HL-60 (cell line): ENCODE data around the gene DUSP2.

ENCODE experiments used
- DNase-seq, 2 experiments: peaks; one replicate each; pipeline ENCODE4 v3.0.0-alpha.2; 2010 to 2020; ENCODE audit warnings: low read depth in 1 of 2, low spot score in 1 of 2
- H3K27ac ChIP-seq: fragments of 250-450 bp; sonication (Bioruptor Pico); replicated peaks from 2 replicates; pipeline ENCODE4 v1.5.1; 2020; ENCODE audit warnings: mild to moderate bottlenecking, moderate library complexity
- H3K27me3 ChIP-seq: fragments of 250-450 bp; sonication (Bioruptor Pico); 2 replicates; pipeline ENCODE4 v1.5.1; 2021; ENCODE audit warnings: mild to moderate bottlenecking, moderate library complexity; ENCODE audit not compliant: insufficient read depth, poor library complexity, severe bottlenecking
- H3K4me3 ChIP-seq: replicated peaks from 2 replicates; pipeline ENCODE4 v1.5.1; 2011; ENCODE audit warnings: mild to moderate bottlenecking, control low read depth, low read length; ENCODE audit not compliant: insufficient read depth
- CTCF ChIP-seq: IDR thresholded peaks from one replicate; pipeline ENCODE4 v1.5.1; 2011; ENCODE audit warnings: low read length, control low read depth, inconsistent platforms; ENCODE audit not compliant: insufficient read depth
- GABPA ChIP-seq: IDR thresholded peaks from 2 replicates; pipeline ENCODE4 v1.6.1; 2012; ENCODE audit warnings: low read depth
- POLR2AphosphoS5 ChIP-seq: IDR thresholded peaks from 2 replicates; pipeline ENCODE4 v1.6.1; 2012; ENCODE audit warnings: low read depth
- SPI1 ChIP-seq: IDR thresholded peaks from 2 replicates; pipeline ENCODE4 v1.6.1; 2012; ENCODE audit warnings: low read depth, mild to moderate bottlenecking, borderline replicate concordance
- TF ChIP-seq, protein P1 (sequence below): IDR thresholded peaks from 2 replicates; pipeline ENCODE4 v1.6.1; 2012; ENCODE audit warnings: low read depth; ENCODE audit not compliant: insufficient replicate concordance

DUSP2 gene

GRCh38 chr2:96186562-96186961 is 41.3 kb upstream of the DUSP2 start:
- no peaks in the 10 kb centered on the region for H3K27me3 ChIP-seq
- no peak overlapping the region for H3K4me3 ChIP-seq
- no peak overlapping the region for H3K27ac ChIP-seq
- DNase-seq: no peak
- no peak for TF ChIP-seq POLR2AphosphoS5
- TF ChIP-seq, protein P1, sequence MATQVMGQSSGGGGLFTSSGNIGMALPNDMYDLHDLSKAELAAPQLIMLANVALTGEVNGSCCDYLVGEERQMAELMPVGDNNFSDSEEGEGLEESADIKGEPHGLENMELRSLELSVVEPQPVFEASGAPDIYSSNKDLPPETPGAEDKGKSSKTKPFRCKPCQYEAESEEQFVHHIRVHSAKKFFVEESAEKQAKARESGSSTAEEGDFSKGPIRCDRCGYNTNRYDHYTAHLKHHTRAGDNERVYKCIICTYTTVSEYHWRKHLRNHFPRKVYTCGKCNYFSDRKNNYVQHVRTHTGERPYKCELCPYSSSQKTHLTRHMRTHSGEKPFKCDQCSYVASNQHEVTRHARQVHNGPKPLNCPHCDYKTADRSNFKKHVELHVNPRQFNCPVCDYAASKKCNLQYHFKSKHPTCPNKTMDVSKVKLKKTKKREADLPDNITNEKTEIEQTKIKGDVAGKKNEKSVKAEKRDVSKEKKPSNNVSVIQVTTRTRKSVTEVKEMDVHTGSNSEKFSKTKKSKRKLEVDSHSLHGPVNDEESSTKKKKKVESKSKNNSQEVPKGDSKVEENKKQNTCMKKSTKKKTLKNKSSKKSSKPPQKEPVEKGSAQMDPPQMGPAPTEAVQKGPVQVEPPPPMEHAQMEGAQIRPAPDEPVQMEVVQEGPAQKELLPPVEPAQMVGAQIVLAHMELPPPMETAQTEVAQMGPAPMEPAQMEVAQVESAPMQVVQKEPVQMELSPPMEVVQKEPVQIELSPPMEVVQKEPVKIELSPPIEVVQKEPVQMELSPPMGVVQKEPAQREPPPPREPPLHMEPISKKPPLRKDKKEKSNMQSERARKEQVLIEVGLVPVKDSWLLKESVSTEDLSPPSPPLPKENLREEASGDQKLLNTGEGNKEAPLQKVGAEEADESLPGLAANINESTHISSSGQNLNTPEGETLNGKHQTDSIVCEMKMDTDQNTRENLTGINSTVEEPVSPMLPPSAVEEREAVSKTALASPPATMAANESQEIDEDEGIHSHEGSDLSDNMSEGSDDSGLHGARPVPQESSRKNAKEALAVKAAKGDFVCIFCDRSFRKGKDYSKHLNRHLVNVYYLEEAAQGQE: no peak

- TF ChIP-seq, protein P1: no peak
- no peak for TF ChIP-seq SPI1
- no peak for TF ChIP-seq CTCF
- no peak for TF ChIP-seq GABPA
- no peak for TF ChIP-seq POLR2AphosphoS5
- H3K27ac ChIP-seq: no peak overlapping the region
- H3K27me3 ChIP-seq: no peaks in the 10 kb centered on the region
- no peak for DNase-seq
- no peak overlapping the region for H3K4me3 ChIP-seq
These were observed 40.3 kb upstream of the DUSP2 start for GRCh38 chr2:96185516-96185915.

- H3K27me3 ChIP-seq: no peaks in the 10 kb centered on the region
- TF ChIP-seq SPI1 (no peak), GABPA (no peak), POLR2AphosphoS5 (no peak), CTCF (no peak)
- TF ChIP-seq, protein P1: no peak
- no peak overlapping the region for H3K27ac ChIP-seq
- H3K4me3 ChIP-seq: no peak overlapping the region
- DNase-seq: no peak
These were observed 39.7 kb upstream of the DUSP2 start for GRCh38 chr2:96184989-96185388.

GRCh38 chr2:96184188-96184587 is 38.9 kb upstream of the DUSP2 start:
- DNase-seq: no peak
- no peaks in the 10 kb centered on the region for H3K27me3 ChIP-seq
- TF ChIP-seq POLR2AphosphoS5 (peak; percentile 47; the same call in 1 of the 2 replicates), GABPA (no peak), SPI1 (no peak)
- H3K4me3 ChIP-seq: no peak overlapping the region
- no peak overlapping the region for H3K27ac ChIP-seq
